ENCODE results near the gene FIGN. TPM values are rescaled to one million over a fixed set of nuclear protein-coding genes. Genes with fewer than 3 reads are reported as not detected.

The FIGN gene
- total and polyA plus RNA-seq, 2 of the 8 experiments (the other 6 are each of a cell fraction or from before 2014, with no cell fraction given): 5.0 to 22.8 TPM

- TF ChIP-seq MAFK (IDR thresholded peaks at IDR 0.05; ENCODE audit: low read depth, low read length): no peak
- no peak for TF ChIP-seq SRF (IDR thresholded peaks at IDR 0.05; ENCODE audit: low read depth, low read length)
- peak; percentile 88 for TF ChIP-seq TBP (IDR thresholded peaks at IDR 0.05; ENCODE audit: low read depth, low read length)
- TF ChIP-seq SP4 (IDR thresholded peaks at IDR 0.05; ENCODE audit: low read length): no peak
- no peak; the same call in 1 of the 2 replicates for TF ChIP-seq KDM5A (IDR thresholded peaks at IDR 0.05; ENCODE audit: low read length)
- TF ChIP-seq CEBPB (IDR thresholded peaks at IDR 0.05; ENCODE audit: low read depth, low read length): no peak
- TF ChIP-seq TCF12 (IDR thresholded peaks at IDR 0.05; ENCODE audit: low read depth, low read length): 0 out of 2 replicates have a peak, but pooled peaks have one; percentile 27
- TF ChIP-seq CTCF (IDR thresholded peaks at IDR 0.05; ENCODE audit: control extremely low read depth in 1 of 3, insufficient read depth in 1 of 3, low read depth in 1 of 3, low read length in 3 of 3): 0 out of 4 replicates have a peak, but pooled peaks of 1 of the 3 experiments have one; percentile 2
- TF ChIP-seq HDAC6 (IDR thresholded peaks at IDR 0.05; ENCODE audit: low read depth, low read length): no peak
- peak; percentile 85 for TF ChIP-seq TAF7 (optimal IDR thresholded peaks at IDR 0.05; ENCODE audit: borderline replicate concordance, low read depth, low read length)
Observed at GRCh38 chr2:163735685-163736432, at the start of gene FIGN (continued).

All from H1 (cell line).